ENCODE data around the gene GDPD3. TPM values are rescaled to one million over a fixed set of nuclear protein-coding genes. Genes with fewer than 3 reads are reported as not detected.

Gene GDPD3
- total and polyA plus RNA-seq, 9 of the 15 experiments (the other 6 are each of a cell fraction or from before 2014, with no cell fraction given), result 0.47 to 3.9 (median 1.1) TPM

DNA sequence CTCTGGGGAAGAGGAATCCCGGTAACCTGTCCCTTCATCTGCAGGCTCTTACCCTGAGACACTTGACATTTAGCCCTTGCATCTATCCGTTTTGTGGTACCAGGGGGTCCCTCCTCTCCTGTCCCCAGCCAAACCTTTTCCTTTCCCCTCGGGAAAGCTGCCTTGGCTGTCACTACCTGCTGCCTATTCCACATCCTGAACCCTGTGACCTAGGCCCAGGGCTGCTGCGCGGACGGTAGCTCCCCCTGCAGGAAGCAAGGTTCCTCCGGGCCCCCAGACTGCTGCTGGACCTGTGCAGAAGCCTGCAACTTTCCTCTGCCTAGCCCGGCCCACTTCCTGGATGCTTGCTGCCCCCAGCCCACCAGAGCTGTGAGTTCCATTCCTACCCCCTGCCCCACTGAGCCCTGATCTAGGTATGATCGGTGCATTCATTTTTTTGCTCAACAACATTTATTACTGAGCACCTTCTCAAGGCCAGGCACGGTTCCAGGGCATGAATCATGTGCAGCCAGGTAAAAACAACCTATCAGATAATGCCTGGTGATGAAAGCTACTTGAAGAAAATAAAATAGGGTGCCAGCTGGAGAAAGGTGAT is 58.3 kb downstream of the GDPD3 start (continued):
- TF ChIP-seq, protein P1, sequence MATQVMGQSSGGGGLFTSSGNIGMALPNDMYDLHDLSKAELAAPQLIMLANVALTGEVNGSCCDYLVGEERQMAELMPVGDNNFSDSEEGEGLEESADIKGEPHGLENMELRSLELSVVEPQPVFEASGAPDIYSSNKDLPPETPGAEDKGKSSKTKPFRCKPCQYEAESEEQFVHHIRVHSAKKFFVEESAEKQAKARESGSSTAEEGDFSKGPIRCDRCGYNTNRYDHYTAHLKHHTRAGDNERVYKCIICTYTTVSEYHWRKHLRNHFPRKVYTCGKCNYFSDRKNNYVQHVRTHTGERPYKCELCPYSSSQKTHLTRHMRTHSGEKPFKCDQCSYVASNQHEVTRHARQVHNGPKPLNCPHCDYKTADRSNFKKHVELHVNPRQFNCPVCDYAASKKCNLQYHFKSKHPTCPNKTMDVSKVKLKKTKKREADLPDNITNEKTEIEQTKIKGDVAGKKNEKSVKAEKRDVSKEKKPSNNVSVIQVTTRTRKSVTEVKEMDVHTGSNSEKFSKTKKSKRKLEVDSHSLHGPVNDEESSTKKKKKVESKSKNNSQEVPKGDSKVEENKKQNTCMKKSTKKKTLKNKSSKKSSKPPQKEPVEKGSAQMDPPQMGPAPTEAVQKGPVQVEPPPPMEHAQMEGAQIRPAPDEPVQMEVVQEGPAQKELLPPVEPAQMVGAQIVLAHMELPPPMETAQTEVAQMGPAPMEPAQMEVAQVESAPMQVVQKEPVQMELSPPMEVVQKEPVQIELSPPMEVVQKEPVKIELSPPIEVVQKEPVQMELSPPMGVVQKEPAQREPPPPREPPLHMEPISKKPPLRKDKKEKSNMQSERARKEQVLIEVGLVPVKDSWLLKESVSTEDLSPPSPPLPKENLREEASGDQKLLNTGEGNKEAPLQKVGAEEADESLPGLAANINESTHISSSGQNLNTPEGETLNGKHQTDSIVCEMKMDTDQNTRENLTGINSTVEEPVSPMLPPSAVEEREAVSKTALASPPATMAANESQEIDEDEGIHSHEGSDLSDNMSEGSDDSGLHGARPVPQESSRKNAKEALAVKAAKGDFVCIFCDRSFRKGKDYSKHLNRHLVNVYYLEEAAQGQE (IDR thresholded peaks at IDR 0.05; ENCODE audit: borderline replicate concordance), result peak; percentile 45; the same call in 1 of the 2 replicates
- TF ChIP-seq, protein P1 (CRISPR knock-in tag; IDR thresholded peaks at IDR 0.05; ENCODE audit: low read depth), result no peak
- TF ChIP-seq HDAC3 (IDR thresholded peaks at IDR 0.05; ENCODE audit: borderline replicate concordance, partially characterized antibody) (no peak), POLR2A (conservative IDR thresholded peaks at IDR 0.05) (no peak), ATF7 (IDR thresholded peaks at IDR 0.05) (0 out of 2 replicates have a peak, but pooled peaks have one; percentile 12), ESRRB (CRISPR knock-in tag; IDR thresholded peaks at IDR 0.05; ENCODE audit: borderline replicate concordance) (no peak), KLF1 (tag; IDR thresholded peaks at IDR 0.05) (no peak), CTCFL (IDR thresholded peaks at IDR 0.05; ENCODE audit: borderline replicate concordance, insufficient read depth, low read depth, low read length, poor library complexity, severe bottlenecking) (peak; percentile 72), NR4A1 (CRISPR knock-in tag; IDR thresholded peaks at IDR 0.05) (no peak), NR4A1 (tag; IDR thresholded peaks at IDR 0.05) (no peak), BHLHE40 (IDR thresholded peaks at IDR 0.05; ENCODE audit: low read length) (0 out of 2 replicates have a peak, but pooled peaks have one; percentile 8), RAD21 (CRISPR knock-in tag; conservative IDR thresholded peaks at IDR 0.05 in 1 of 2, IDR thresholded peaks at IDR 0.05 in 1 of 2) (peak; percentile 23 to 62; a peak in 3 of 4 replicates), STAG1 (CRISPR knock-in tag; IDR thresholded peaks at IDR 0.05; ENCODE audit: borderline replicate concordance) (peak; percentile 63; the same call in 1 of the 2 replicates), GABPB2 (CRISPR knock-in tag; conservative IDR thresholded peaks at IDR 0.05) (no peak), MTA3 (IDR thresholded peaks at IDR 0.05; ENCODE audit: borderline replicate concordance) (0 out of 2 replicates have a peak, but pooled peaks have one; percentile 34)
- TF ChIP-seq, protein P2, sequence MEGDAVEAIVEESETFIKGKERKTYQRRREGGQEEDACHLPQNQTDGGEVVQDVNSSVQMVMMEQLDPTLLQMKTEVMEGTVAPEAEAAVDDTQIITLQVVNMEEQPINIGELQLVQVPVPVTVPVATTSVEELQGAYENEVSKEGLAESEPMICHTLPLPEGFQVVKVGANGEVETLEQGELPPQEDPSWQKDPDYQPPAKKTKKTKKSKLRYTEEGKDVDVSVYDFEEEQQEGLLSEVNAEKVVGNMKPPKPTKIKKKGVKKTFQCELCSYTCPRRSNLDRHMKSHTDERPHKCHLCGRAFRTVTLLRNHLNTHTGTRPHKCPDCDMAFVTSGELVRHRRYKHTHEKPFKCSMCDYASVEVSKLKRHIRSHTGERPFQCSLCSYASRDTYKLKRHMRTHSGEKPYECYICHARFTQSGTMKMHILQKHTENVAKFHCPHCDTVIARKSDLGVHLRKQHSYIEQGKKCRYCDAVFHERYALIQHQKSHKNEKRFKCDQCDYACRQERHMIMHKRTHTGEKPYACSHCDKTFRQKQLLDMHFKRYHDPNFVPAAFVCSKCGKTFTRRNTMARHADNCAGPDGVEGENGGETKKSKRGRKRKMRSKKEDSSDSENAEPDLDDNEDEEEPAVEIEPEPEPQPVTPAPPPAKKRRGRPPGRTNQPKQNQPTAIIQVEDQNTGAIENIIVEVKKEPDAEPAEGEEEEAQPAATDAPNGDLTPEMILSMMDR (IDR thresholded peaks at IDR 0.05 in 2 of 3, conservative IDR thresholded peaks at IDR 0.05 in 1 of 3; ENCODE audit: insufficient read depth in 2 of 3, low read depth in 1 of 3, low read length in 3 of 3), result peak; percentile 82 to 90 (median 85)

Data from K562 (cell line).